Ectodermal cell (in vitro differentiated cells): Measurements from ENCODE around the gene PLEKHA1.

Source experiments
- H3K27ac ChIP-seq: 2 replicates; pipeline ENCODE4 v1.7.0; 2013; ENCODE audit warnings: mild to moderate bottlenecking, low read depth, low read length; ENCODE audit not compliant: insufficient read depth, poor library complexity, severe bottlenecking
- H3K27me3 ChIP-seq: 2 replicates; pipeline ENCODE4 v1.7.0; 2013; ENCODE audit warnings: mild to moderate bottlenecking, low read length; ENCODE audit not compliant: insufficient read depth, control insufficient read depth, poor library complexity, severe bottlenecking
- H3K36me3 ChIP-seq: one replicate; pipeline ENCODE4 v1.7.0; 2013; ENCODE audit warnings: low read length; ENCODE audit not compliant: control insufficient read depth, insufficient read depth
- H3K4me1 ChIP-seq: one replicate; pipeline ENCODE4 v1.7.0; 2013; ENCODE audit warnings: low read length; ENCODE audit not compliant: control insufficient read depth, insufficient read depth
- H3K4me3 ChIP-seq: 2 replicates; pipeline ENCODE4 v1.7.0; 2013; ENCODE audit warnings: low read depth, low read length, control low read depth; ENCODE audit not compliant: insufficient read depth
- H3K9me3 ChIP-seq: 2 replicates; pipeline ENCODE4 v1.7.0; 2013; ENCODE audit warnings: mild to moderate bottlenecking, low read length, moderate library complexity; ENCODE audit not compliant: control insufficient read depth
- WGBS, 2 experiments: methylation state at CpG; one replicate each; pipeline ENCODE4 v1.1.7; 2013; ENCODE audit warnings: missing lambda C conversion rate in 2 of 2; 5-methylcytosine and 5-hydroxymethylcytosine counted together

PLEKHA1 gene

DNA sequence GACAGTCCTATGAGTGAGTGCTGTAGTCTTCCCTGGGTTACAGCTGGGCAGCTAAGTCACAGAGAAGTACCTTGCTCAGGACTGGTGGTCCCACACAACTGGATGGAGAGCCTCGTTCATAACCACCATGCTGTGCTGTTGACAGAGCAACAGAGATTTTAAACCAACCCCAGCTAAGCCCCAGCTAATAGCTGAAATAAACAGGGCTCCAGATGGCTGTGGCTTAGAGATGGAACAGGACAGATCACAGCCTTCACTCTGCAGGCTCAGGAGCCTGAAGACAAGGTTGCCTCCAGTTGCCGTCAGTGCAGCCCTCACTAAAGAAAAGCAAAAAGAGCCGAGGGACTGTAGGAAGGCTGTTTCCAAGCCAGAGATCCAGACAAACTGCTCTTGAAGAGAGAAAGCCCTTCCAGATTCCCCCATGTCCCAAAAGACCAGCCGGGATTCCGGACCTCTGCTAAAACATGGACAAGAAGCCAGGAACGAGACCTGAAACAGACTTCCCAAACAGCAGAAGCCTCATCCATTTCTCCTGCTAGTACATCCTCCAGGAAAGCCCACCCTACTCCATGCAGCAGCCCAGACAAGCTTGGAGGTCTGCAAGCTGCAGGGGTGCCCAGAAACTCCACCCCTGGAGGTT, 91.0 kb downstream of the PLEKHA1 start:
- 90 to 92% methylated on average over 6 of the region's 6 CpGs for WGBS, 2 experiments
- H3K27me3 ChIP-seq: peaks cover 54% of the 10 kb centered on the region
- H3K4me1 ChIP-seq: peaks cover 12% of the 10 kb centered on the region

DNA sequence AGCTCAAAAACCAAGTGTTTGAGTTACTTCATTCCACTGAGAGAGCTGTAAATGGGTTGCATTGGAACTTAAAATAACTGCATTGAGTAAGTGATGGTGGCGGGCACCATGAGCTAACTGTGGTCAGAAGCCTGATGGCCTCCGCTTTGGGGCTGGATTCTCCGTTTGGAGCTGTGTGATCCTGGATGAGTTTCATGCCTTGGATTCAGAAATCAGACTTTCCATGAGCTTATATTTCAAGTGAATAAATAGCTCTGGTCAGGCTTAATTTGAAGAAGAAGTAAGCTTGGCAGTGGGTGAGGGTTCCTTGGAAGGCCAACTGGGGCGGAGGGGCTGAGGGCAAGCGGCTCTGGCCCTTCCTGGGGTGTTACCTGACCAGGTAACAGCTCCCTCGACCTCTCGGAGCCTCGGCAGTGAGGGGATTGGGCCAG, 92.5 kb downstream of the PLEKHA1 start:
- Histone ChIP-seq H3K27ac (no peak overlapping the region), H3K4me3 (no peak overlapping the region), H3K4me1 (peaks cover 8% of the 10 kb centered on the region), H3K9me3 (no peaks in the 10 kb centered on the region), H3K36me3 (no peaks in the 10 kb centered on the region), H3K27me3 (peaks cover 40% of the 10 kb centered on the region)
- WGBS, 2 experiments: 94 to 96% methylated on average over 8 of the region's 8 CpGs

More for the DNA sequence above, 91.0 kb downstream of the PLEKHA1 start:
- no peaks in the 10 kb centered on the region for H3K36me3 ChIP-seq
- H3K4me3 ChIP-seq: no peak overlapping the region
- no peak overlapping the region for H3K27ac ChIP-seq
- H3K9me3 ChIP-seq: no peaks in the 10 kb centered on the region

DNA sequence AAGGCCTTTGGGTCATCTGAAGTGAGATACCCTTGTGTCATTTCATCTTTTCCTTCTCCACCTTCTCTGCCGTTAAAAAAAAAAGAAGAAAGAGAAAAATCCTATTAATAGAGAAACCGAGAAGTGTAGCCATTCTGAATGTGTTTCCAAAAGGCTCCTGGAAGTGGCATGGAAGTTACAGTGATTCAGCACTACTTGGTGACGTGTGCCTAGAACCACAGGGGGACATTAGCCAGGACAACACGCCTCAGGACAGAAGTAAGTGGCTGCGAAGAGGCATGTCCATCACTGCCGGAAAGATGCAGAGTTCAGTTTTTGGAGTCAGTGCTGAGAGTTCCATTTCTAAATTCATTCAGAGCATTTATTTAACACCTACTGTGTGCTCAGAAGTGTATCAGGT, 93.2 kb downstream of the PLEKHA1 start:
- H3K27ac ChIP-seq: no peak overlapping the region
- H3K27me3 ChIP-seq: peaks cover 33% of the 10 kb centered on the region
- no peaks in the 10 kb centered on the region for H3K9me3 ChIP-seq
- peaks cover under 1% of the 10 kb centered on the region for H3K4me1 ChIP-seq
- no peaks in the 10 kb centered on the region for H3K36me3 ChIP-seq
- no peak overlapping the region for H3K4me3 ChIP-seq
- WGBS, 2 experiments: 95% methylated on average over 6 of the region's 6 CpGs

DNA sequence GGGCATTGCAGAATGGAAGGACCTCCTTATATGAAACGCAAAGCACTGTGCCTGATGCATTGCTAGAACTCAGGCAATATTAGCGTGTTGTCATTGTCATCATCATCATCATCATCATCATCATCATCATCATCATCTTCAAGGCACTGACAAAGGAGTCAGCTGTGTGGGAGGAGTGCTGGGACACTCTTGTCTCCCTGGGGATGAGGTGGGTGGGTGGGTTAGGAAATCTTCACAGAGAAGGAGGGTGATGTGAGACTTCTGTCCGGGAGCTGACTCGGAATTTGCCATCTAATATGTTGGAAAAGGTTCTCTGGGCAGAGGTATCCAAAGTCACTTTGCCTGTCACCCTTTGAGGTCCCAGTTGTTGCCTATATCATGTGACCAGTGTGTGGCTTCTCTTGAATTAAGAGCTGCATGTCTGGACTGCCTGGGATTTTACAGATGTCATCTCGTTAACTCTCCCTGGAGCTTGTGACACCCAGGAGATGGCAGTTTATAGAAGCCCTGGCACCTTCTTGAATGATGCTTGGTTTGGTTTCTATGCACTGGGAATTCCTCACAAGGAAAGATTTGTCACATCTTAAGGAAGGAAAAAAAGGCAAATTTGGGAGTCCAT, 93.9 kb downstream of the PLEKHA1 start:
- H3K9me3 ChIP-seq: no peaks in the 10 kb centered on the region
- no peaks in the 10 kb centered on the region for H3K36me3 ChIP-seq
- no peak overlapping the region for H3K4me3 ChIP-seq
- peaks cover 25% of the 10 kb centered on the region for H3K27me3 ChIP-seq
- WGBS, 2 experiments: 94% methylated on average over 5 of the region's 5 CpGs
- H3K27ac ChIP-seq: no peak overlapping the region
- H3K4me1 ChIP-seq: no peaks in the 10 kb centered on the region

DNA sequence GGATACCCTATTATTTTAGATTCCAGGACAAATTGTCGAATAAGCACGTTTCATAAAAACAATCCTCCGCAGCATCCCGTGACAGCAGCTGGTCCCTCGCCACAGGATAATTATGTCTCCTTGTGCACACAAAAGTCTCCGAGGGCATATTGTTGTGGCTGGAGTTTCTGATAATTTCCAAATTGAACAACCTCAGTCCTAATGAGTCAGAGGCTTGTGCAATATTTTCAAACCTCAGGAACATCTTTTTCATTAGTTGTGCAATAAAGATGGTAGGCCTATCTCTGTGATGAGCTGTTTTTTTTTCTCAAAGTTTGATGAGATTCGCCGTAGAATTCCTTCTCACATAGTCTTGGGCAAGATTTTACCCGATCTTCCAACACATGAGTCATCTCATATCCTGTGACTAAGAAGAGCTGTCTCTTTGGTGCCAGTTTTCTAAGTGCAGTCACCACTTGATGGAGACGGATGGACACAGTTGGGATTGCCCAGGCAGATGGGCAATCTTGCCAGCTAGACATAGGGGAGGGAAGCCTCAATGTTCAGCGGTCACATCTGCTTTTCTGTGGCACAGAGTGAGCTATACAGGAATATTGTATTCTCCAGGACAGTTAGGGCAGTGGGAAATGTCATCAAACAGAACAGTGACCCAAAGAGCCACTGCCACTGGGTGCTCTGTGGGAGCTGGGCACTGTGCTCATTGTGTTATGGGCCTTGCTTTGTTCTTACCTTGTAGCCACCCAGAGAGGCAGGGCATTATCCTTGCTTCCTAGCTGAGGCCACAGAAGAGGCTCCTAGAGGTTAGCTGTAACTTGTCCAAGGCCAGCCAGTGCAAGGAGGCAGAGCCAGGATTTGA, 94.6 kb downstream of the PLEKHA1 start:
- Histone ChIP-seq H3K27me3 (peaks cover 18% of the 10 kb centered on the region), H3K36me3 (no peaks in the 10 kb centered on the region), H3K9me3 (no peaks in the 10 kb centered on the region), H3K4me1 (no peaks in the 10 kb centered on the region), H3K4me3 (no peak overlapping the region), H3K27ac (no peak overlapping the region)
- WGBS, 2 experiments: 93 to 95% methylated on average over 11 of the region's 11 CpGs

DNA sequence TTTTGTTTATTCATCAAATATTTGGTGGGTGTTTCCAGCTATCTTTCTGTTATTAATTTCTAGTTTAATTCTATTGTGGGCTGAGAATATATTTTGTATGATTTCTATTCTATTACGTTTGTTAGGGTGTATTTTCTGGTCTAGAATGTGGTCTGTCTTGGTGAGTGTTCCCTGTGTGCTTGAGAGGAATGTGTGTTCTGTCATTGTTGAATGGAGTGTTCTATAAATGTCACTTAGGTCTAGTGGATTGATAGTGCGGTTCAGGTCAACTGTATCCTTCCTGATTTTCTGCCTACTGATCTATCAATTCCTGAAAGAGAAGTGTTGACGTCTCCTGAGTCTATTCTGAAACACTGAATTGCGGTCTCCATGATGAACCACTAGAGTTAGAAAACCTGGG, 95.3 kb downstream of the PLEKHA1 start:
- Histone ChIP-seq H3K27ac (no peak overlapping the region), H3K9me3 (no peaks in the 10 kb centered on the region), H3K27me3 (peaks cover 11% of the 10 kb centered on the region), H3K36me3 (no peaks in the 10 kb centered on the region), H3K4me3 (no peak overlapping the region), H3K4me1 (peaks cover under 1% of the 10 kb centered on the region)
- 92 to 95% methylated on average over 4 of the region's 4 CpGs for WGBS, 2 experiments

DNA sequence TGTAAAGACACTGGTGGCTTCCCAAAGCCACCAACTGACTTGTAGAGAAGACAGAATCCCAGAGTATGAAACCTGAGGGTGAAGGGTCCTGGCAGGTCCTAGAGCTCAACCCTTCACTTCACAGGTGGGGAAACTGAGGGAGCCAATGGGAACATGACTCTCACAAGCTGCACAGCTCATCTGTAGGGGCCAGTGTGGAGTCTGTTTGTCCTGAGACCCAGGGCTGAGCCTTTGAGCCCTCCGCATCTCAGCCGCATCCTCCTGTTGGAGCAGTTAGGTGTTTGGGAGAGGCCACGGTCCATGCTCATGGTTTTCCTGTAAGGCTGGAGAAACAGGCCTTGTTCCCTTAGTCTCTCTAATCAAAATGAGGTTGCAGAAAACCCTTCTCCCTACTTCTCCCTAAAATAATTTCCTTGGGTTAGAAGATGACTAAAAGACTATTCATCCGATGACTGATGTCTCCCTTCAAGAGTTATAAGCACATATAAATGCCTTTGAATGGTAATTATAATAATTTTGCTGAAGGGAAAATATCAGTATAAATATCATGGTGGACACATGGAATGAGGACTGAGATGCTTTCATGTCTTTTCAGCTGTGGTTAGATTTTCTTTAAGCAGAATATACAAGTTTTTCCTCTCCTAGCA, 97.1 kb downstream of the PLEKHA1 start:
- Histone ChIP-seq H3K36me3 (no peaks in the 10 kb centered on the region), H3K9me3 (no peaks in the 10 kb centered on the region), H3K27ac (no peak overlapping the region), H3K27me3 (no peaks in the 10 kb centered on the region), H3K4me3 (no peak overlapping the region), H3K4me1 (peaks cover 15% of the 10 kb centered on the region)
- WGBS, 2 experiments: 92 to 97% methylated on average over 3 to 4 of the region's 4 CpGs

DNA sequence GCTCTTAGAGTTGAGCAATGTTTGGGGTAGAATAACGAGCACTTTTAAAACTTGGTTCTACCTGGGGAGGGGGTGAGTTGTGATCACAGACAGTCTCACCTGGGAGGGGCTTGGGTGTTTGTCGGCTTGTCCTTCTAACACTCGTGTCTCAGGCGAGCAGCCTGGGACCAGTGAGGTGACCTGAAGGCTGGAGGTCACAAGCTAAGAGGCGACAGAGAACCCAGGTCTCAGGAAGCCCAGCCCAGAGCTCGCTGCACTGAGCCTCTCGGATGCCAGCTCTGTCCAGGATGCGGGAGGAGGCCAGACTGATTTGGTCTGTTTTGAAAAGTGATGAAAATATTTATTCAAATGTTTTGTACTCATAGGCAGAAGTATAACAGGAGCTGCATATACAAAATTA, 98.6 kb downstream of the PLEKHA1 start:
- WGBS, 2 experiments: 89 to 93% methylated on average over 7 to 8 of the region's 8 CpGs
- Histone ChIP-seq H3K4me3 (no peak overlapping the region), H3K27me3 (no peaks in the 10 kb centered on the region), H3K36me3 (no peaks in the 10 kb centered on the region), H3K27ac (no peak overlapping the region), H3K4me1 (peaks cover 15% of the 10 kb centered on the region), H3K9me3 (no peaks in the 10 kb centered on the region)

DNA sequence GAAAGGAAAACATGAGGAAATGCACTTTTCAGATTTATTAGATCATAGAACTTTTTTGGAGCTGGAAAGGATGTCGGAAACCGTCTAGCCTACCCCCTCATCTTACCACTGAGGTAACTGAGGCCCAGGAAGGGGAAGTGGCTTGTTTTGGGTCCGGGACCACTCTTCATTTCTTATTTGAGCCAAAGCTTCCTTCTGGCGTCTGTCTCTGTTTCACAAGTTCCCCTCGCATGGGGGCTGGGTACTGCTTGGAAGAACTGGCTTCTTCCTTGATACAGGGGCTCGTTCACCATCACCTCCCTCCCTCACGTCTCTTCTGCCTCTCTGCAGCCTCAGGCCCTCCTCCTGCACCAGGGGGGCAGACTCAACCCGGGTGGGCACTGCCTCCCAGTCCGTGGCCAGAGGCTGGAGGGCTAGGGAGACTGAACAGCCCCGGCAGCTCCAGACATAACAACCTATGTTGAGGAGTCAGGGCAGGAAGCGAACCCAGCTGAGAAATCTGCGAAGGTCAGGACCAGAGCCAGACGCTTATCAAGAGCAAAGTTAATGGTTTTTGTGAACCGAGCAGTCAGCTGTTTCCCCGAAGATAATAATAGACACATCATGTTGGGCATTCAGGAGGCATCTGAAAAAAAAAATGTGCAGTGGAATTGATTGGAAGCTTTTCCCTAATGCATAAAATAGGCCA, 99.8 kb downstream of the PLEKHA1 start:
- H3K27me3 ChIP-seq: no peaks in the 10 kb centered on the region
- no peak overlapping the region for H3K4me3 ChIP-seq
- no peak overlapping the region for H3K27ac ChIP-seq
- 82 to 83% methylated on average over 15 of the region's 15 CpGs for WGBS, 2 experiments
- peaks cover 15% of the 10 kb centered on the region for H3K4me1 ChIP-seq
- H3K9me3 ChIP-seq: no peaks in the 10 kb centered on the region
- no peaks in the 10 kb centered on the region for H3K36me3 ChIP-seq
